Measurements from ENCODE around the gene WDFY2. TPM values are rescaled to one million over a fixed set of nuclear protein-coding genes. Genes with fewer than 3 reads are reported as not detected.
"Not testable (repeated sequence)": the region's sequence is repeated elsewhere in the genome, so short reads cannot be mapped to it uniquely, and the experiment has no call there.

Gene WDFY2
- total RNA-seq, 1 experiment from 2014 or later = 26.4 TPM

DNA sequence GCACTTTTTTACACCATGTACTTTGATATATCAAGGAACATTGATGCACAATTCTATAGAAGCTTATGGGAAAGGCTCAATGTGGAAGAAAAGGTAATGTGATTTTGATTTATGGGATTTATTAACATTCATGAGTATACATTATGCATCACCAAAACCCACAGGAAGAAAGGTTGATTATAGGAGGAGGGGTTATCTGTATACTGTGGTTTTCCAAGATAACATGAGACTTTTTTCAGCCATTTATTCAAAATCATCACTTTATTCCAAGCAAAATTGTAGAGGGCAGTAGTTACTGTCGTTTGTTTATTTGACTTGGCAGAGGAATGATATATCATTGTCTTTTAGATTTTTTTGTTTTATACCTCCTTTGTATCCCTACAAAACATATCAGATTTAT, 54.9 kb downstream of the WDFY2 start:
- Histone ChIP-seq H4K20me1 (ENCODE audit: control insufficient read depth, insufficient read depth, insufficient read length) (no peaks in the 10 kb centered on the region), H4K5ac (ENCODE audit: insufficient read length, low read depth, low read length) (no peak overlapping the region), H3K23me2 (ENCODE audit: insufficient read length, low read depth, low read length, poor library complexity, severe bottlenecking) (no peaks in the 10 kb centered on the region), H3K9me3 (ENCODE audit: control insufficient read depth, low read depth, low read length) (no peaks in the 10 kb centered on the region), H4K91ac (ENCODE audit: insufficient read length, low read depth, low read length) (no peak overlapping the region), H3K9ac (ENCODE audit: extremely low read depth, insufficient read length, low read length) (no peak overlapping the region), H2BK5ac (ENCODE audit: insufficient read length, low read length) (no peak overlapping the region), H2BK20ac (ENCODE audit: low read depth, low read length, poor library complexity, severe bottlenecking) (no peak overlapping the region), H2AFZ (ENCODE audit: low read length) (no peak overlapping the region), H3K14ac (ENCODE audit: insufficient read depth, low read length) (no peak overlapping the region), H2BK120ac (ENCODE audit: low read depth, low read length, poor library complexity, severe bottlenecking) (no peak overlapping the region), H3K4ac (ENCODE audit: low read depth, low read length) (no peak overlapping the region), H3K56ac (ENCODE audit: insufficient read length, low read depth, low read length) (no peak overlapping the region), H3T11ph (ENCODE audit: low read length) (no peak overlapping the region), H3K27me3 (ENCODE audit: insufficient read depth, low read length) (no peaks in the 10 kb centered on the region), H3K79me2 (ENCODE audit: insufficient read depth, low read length) (no peaks in the 10 kb centered on the region; the same call in 1 of the 2 replicates), H3K23ac (ENCODE audit: insufficient read length, low read depth, low read length) (no peak overlapping the region), H2AK5ac (ENCODE audit: insufficient read length, low read length) (no peak overlapping the region), H4K8ac (replicated peaks; ENCODE audit: insufficient read length, low read depth, low read length) (no peak overlapping the region), H2BK12ac (ENCODE audit: insufficient read length, low read depth, low read length) (no peak overlapping the region), H3K79me1 (ENCODE audit: insufficient read depth, low read depth, low read length, poor library complexity, severe bottlenecking) (no peaks in the 10 kb centered on the region), H3K27ac (ENCODE audit: insufficient read length, low read depth, low read length) (no peak overlapping the region), H3K18ac (ENCODE audit: insufficient read length, low read depth, low read length) (no peak overlapping the region), H2BK15ac (ENCODE audit: low read depth, low read length) (no peak overlapping the region), H3K4me2 (ENCODE audit: insufficient read depth, insufficient read length, low read length) (no peak overlapping the region), H3K4me1 (ENCODE audit: insufficient read depth, low read length) (peaks cover 22% of the 10 kb centered on the region; the same call in 1 of the 2 replicates)
- TF ChIP-seq, protein P1, sequence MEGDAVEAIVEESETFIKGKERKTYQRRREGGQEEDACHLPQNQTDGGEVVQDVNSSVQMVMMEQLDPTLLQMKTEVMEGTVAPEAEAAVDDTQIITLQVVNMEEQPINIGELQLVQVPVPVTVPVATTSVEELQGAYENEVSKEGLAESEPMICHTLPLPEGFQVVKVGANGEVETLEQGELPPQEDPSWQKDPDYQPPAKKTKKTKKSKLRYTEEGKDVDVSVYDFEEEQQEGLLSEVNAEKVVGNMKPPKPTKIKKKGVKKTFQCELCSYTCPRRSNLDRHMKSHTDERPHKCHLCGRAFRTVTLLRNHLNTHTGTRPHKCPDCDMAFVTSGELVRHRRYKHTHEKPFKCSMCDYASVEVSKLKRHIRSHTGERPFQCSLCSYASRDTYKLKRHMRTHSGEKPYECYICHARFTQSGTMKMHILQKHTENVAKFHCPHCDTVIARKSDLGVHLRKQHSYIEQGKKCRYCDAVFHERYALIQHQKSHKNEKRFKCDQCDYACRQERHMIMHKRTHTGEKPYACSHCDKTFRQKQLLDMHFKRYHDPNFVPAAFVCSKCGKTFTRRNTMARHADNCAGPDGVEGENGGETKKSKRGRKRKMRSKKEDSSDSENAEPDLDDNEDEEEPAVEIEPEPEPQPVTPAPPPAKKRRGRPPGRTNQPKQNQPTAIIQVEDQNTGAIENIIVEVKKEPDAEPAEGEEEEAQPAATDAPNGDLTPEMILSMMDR (conservative IDR thresholded peaks at IDR 0.05) = no peak
- no peak for DNase-seq
- peaks cover 0 to 4% (median 4%) of the 10 kb centered on the region in 3 experiments; a peak in 2 of 7 replicates for H3K36me3 Mint-ChIP-seq (ENCODE audit: insufficient read depth in 1 of 3, low read depth in 3 of 3)
- no CpG with 5 or more reads among the region's 1 CpG for WGBS (ENCODE audit: extremely low coverage, insufficient read length, low lambda C conversion rate)
- H3K9me3 Mint-ChIP-seq = peaks cover 0 to 3% of the 10 kb centered on the region in 2 experiments; a peak in 1 of 5 replicates
- H3K4me3 Mint-ChIP-seq = no peak overlapping the region
- H3K27me3 Mint-ChIP-seq (ENCODE audit: low read depth) = no peaks in the 10 kb centered on the region
- H3K27ac Mint-ChIP-seq = peak overlapping the region in 2 of 3 experiments; percentile 5 to 9; a peak in 2 of 7 replicates
- H3K4me1 Mint-ChIP-seq = peaks cover 62 to 64% of the 10 kb centered on the region in 2 experiments

DNA sequence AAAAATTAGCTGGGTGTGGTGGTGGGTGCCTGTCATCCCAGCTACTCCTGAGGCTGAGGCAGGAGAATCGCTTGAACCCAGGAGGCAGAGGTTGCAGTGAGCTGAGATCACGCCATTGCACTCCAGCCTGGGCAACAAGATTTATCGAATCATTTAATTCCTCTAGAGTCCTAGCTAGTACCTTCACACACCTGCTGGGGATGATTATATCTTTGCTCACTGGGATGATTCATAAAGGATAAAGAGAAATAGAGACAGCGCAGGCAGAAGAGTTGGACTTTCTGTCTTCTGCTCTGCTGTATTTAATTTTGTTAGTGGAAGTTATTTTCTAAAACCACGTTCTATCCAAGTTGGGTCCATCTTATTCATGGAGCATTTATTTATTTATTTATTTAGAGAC, 56.4 kb downstream of the WDFY2 start:
- H2BK20ac ChIP-seq (ENCODE audit: low read depth, low read length, poor library complexity, severe bottlenecking); H3K9me3 ChIP-seq (ENCODE audit: control insufficient read depth, low read depth, low read length); H3K36me3 Mint-ChIP-seq (ENCODE audit: insufficient read depth in 1 of 3, low read depth in 3 of 3); H2BK12ac ChIP-seq (ENCODE audit: insufficient read length, low read depth, low read length); H3K14ac ChIP-seq (ENCODE audit: insufficient read depth, low read length); H3K27me3 Mint-ChIP-seq (ENCODE audit: low read depth); H3K9ac ChIP-seq (ENCODE audit: extremely low read depth, insufficient read length, low read length); H3K18ac ChIP-seq (ENCODE audit: insufficient read length, low read depth, low read length); H3K23ac ChIP-seq (ENCODE audit: insufficient read length, low read depth, low read length); H3K27ac ChIP-seq (ENCODE audit: insufficient read length, low read depth, low read length); H3K27me3 ChIP-seq (ENCODE audit: insufficient read depth, low read length); H4K8ac ChIP-seq (replicated peaks; ENCODE audit: insufficient read length, low read depth, low read length); H3K79me2 ChIP-seq (ENCODE audit: insufficient read depth, low read length); H2BK120ac ChIP-seq (ENCODE audit: low read depth, low read length, poor library complexity, severe bottlenecking); H4K5ac ChIP-seq (ENCODE audit: insufficient read length, low read depth, low read length); H2AFZ ChIP-seq (ENCODE audit: low read length); H3K9me3 Mint-ChIP-seq; H3T11ph ChIP-seq (ENCODE audit: low read length); H3K79me1 ChIP-seq (ENCODE audit: insufficient read depth, low read depth, low read length, poor library complexity, severe bottlenecking); H2BK5ac ChIP-seq (ENCODE audit: insufficient read length, low read length); H4K20me1 ChIP-seq (ENCODE audit: control insufficient read depth, insufficient read depth, insufficient read length); H3K4ac ChIP-seq (ENCODE audit: low read depth, low read length); H3K56ac ChIP-seq (ENCODE audit: insufficient read length, low read depth, low read length); H2AK5ac ChIP-seq (ENCODE audit: insufficient read length, low read length); H3K4me3 Mint-ChIP-seq; H3K23me2 ChIP-seq (ENCODE audit: insufficient read length, low read depth, low read length, poor library complexity, severe bottlenecking); DNase-seq; H4K91ac ChIP-seq (ENCODE audit: insufficient read length, low read depth, low read length); H3K27ac Mint-ChIP-seq; H2BK15ac ChIP-seq (ENCODE audit: low read depth, low read length); H3K4me2 ChIP-seq (ENCODE audit: insufficient read depth, insufficient read length, low read length): not testable (repeated sequence)
- whole genome bisulfite sequencing (ENCODE audit: extremely low coverage, insufficient read length, low lambda C conversion rate) = no CpG with 5 or more reads among the region's 5 CpGs
- H3K4me1 ChIP-seq (ENCODE audit: insufficient read depth, low read length) = peaks cover 29% of the 10 kb centered on the region
- peaks cover 68 to 69% of the 10 kb centered on the region in 2 experiments for H3K4me1 Mint-ChIP-seq
